Ectodermal cell (in vitro differentiated cells): ENCODE measurements around the gene SUGCT.

Experiments used
- H3K27ac ChIP-seq: 2 replicates; pipeline ENCODE4 v1.7.0; 2013; ENCODE audit warnings: mild to moderate bottlenecking, low read depth, low read length; ENCODE audit not compliant: insufficient read depth, poor library complexity, severe bottlenecking
- H3K27me3 ChIP-seq: 2 replicates; pipeline ENCODE4 v1.7.0; 2013; ENCODE audit warnings: mild to moderate bottlenecking, low read length; ENCODE audit not compliant: insufficient read depth, control insufficient read depth, poor library complexity, severe bottlenecking
- H3K36me3 ChIP-seq: one replicate; pipeline ENCODE4 v1.7.0; 2013; ENCODE audit warnings: low read length; ENCODE audit not compliant: control insufficient read depth, insufficient read depth
- H3K4me1 ChIP-seq: one replicate; pipeline ENCODE4 v1.7.0; 2013; ENCODE audit warnings: low read length; ENCODE audit not compliant: control insufficient read depth, insufficient read depth
- H3K4me3 ChIP-seq: 2 replicates; pipeline ENCODE4 v1.7.0; 2013; ENCODE audit warnings: low read depth, low read length, control low read depth; ENCODE audit not compliant: insufficient read depth
- H3K9me3 ChIP-seq: 2 replicates; pipeline ENCODE4 v1.7.0; 2013; ENCODE audit warnings: mild to moderate bottlenecking, low read length, moderate library complexity; ENCODE audit not compliant: control insufficient read depth
- WGBS, 2 experiments: methylation state at CpG; one replicate each; pipeline ENCODE4 v1.1.7; 2013; ENCODE audit warnings: missing lambda C conversion rate in 2 of 2; 5-methylcytosine and 5-hydroxymethylcytosine counted together

SUGCT gene

DNA sequence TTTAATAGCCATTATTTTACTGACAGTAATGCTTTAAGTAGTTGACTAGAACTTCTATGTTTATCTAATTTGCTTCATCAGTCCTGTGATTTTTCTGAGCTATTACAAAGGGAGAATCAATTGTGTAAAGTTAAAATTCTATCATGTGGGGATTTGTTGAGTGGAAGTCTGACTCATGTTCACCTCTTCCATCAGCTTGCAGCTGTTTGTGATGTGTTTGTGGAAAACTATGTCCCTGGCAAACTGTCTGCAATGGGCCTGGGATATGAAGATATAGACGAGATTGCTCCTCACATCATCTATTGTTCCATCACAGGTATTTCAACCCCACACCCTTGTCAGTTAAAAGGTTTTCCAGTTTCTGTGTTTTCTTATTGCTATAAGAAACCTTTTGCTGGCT lies 59.9 kb downstream of the SUGCT start:
- no peak overlapping the region for H3K27ac ChIP-seq
- 86% methylated on average over 1 of the region's 1 CpG; no CpG with 5 or more reads in 1 of the 2 experiments for WGBS, 2 experiments
- no peak overlapping the region for H3K4me3 ChIP-seq
- no peaks in the 10 kb centered on the region for H3K36me3 ChIP-seq
- no peaks in the 10 kb centered on the region for H3K9me3 ChIP-seq
- no peaks in the 10 kb centered on the region for H3K27me3 ChIP-seq
- no peaks in the 10 kb centered on the region for H3K4me1 ChIP-seq

DNA sequence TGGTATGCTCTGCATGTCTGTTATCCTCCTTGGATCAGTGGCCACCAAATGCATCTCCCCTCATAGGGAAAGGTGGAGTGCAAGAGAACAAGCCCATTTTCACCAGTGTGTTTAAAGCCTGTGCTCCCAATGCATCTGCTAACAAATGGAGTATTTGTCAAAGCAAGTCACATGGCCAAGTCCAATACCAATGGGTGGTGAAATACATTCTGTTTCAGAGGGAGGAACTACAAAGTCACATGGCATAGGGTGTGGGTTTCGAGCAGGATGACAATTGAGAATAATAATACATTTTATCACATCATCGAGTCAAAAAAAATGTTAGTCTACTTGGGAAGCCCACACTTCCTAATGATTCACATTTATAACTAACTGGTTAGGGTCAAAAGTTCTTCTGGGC lies 62.7 kb downstream of the SUGCT start:
- WGBS, 2 experiments, result 100% methylated on average over 2 of the region's 2 CpGs; no CpG with 5 or more reads in 1 of the 2 experiments
- no peaks in the 10 kb centered on the region for H3K4me1 ChIP-seq
- no peaks in the 10 kb centered on the region for H3K9me3 ChIP-seq
- no peak overlapping the region for H3K27ac ChIP-seq
- no peak overlapping the region for H3K4me3 ChIP-seq
- no peaks in the 10 kb centered on the region for H3K27me3 ChIP-seq
- H3K36me3 ChIP-seq, result no peaks in the 10 kb centered on the region

DNA sequence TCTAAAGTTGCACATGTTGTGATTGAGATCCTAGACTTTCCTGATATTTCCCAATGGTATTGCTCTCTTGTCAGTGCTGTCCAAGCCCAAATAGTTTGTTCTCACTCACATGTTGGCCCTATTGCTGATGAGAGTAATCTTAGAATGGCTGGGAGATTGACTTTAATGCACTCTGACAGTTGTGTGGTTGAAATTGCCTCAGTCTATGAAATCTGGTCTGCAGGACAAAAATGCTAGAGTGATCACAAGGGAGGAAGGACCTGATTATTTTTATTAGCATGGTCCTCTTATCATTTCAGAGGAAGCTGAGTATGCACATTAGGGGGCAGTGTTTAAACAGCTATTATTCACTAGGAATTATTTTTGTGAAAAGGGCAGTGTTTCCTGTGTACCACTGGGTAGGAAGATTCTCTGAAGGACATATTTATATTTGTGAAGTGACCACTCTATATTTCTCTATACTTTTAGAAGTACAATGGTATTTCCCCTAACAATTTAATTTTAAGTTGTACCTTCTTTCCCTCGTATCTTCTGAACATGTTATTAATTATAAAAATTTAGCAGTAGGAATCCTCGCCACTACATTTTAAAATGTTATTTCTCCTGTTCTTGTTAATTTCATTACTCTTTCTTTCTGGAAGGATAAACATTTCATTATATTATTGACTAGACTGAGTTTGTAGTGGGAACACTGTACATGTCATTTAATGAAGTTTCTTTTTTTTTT lies 64.4 kb downstream of the SUGCT start:
- no peaks in the 10 kb centered on the region for H3K36me3 ChIP-seq
- H3K27me3 ChIP-seq, result no peaks in the 10 kb centered on the region
- no peaks in the 10 kb centered on the region for H3K9me3 ChIP-seq
- H3K27ac ChIP-seq, result no peak overlapping the region
- H3K4me1 ChIP-seq, result no peaks in the 10 kb centered on the region
- WGBS, 2 experiments, result 100% methylated on average over 1 of the region's 2 CpGs
- no peak overlapping the region for H3K4me3 ChIP-seq

DNA sequence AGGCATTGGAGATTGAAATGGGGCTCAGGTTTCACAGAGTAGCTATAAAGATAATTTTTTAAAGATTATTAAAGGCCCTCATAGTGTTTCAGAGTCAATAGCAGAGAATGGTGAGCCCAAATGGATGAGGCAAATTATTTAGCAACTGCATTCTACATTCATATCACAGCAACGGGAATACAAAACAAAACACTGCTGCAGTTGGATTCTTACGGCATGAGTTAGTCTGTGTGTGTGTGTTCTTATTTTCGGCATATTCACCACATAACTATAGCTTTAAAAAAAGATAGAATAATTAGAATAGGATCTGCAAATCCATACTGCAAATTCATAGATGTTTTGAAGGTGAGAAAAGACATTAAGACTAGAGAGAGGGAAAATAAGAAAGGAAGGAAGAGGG lies 66.0 kb downstream of the SUGCT start:
- Histone ChIP-seq H3K36me3 (no peaks in the 10 kb centered on the region), H3K27ac (no peak overlapping the region), H3K4me1 (no peaks in the 10 kb centered on the region), H3K9me3 (no peaks in the 10 kb centered on the region), H3K27me3 (no peaks in the 10 kb centered on the region), H3K4me3 (no peak overlapping the region)
- 67% methylated on average over 1 of the region's 3 CpGs; no CpG with 5 or more reads in 1 of the 2 experiments for WGBS, 2 experiments

DNA sequence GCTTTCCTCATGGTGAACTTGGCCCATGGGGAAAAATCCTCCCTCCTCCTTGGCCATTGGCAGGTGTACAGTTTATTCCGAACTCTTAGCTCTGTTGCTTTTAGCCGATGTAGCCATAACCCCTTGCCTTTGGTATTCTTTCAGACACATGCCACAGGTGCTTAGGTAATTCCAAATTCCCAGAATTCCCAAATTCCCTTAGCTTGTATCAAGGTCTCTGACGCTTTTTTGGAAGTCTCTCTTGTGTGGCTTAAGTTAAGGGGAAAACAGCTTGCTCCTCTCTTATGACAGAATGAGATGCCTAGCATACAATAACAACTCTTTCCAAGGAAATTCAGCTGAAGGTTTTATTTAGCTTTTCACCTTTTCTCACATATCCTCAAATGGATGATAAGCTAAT lies 68.0 kb downstream of the SUGCT start:
- Histone ChIP-seq H3K9me3 (no peaks in the 10 kb centered on the region), H3K4me3 (no peak overlapping the region), H3K36me3 (no peaks in the 10 kb centered on the region), H3K27ac (no peak overlapping the region), H3K4me1 (no peaks in the 10 kb centered on the region), H3K27me3 (no peaks in the 10 kb centered on the region)
- 92% methylated on average over 3 of the region's 3 CpGs for WGBS, 2 experiments

DNA sequence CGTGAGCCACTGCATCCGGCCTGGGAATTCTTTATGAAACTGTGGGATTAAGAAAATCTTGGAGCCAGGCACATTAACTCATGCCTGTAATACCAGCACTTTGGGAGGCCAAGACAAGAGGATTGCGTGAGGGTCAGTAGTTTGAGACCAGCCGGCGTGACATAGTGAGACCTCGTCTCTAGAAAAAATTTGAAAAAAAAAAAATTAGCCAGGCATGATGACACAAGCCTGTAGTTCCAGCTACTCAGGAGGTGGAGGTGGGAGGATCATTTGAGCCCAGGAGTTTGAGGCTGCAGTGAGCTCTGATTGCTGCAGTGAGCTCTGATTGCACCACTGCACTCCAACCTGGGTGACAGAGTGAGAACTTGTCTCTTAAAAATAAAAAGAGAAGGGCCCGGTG lies 69.8 kb downstream of the SUGCT start:
- Histone ChIP-seq H3K27ac (no peak overlapping the region), H3K36me3 (no peaks in the 10 kb centered on the region), H3K9me3 (no peaks in the 10 kb centered on the region), H3K27me3 (no peaks in the 10 kb centered on the region), H3K4me3 (no peak overlapping the region), H3K4me1 (no peaks in the 10 kb centered on the region)
- whole genome bisulfite sequencing, 2 experiments, result 92 to 95% methylated on average over 7 of the region's 7 CpGs

DNA sequence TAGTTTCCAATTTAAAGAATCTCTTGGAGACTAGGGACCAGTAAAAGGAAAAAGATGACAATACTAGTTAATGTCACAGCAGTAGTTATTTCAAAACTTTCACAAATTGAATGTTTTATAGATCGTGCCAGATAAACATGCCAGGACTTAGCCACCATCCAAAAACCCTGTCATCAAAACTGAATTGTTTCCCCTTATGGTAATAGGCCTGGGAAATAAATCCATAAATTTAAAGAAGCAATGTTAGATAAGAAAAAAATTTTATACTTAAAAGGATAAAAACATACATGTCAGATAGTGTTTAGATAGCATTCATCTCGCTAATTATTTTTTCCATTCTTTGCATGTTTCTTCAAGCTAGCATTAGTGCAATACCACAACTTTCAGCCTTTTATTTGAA lies 71.2 kb downstream of the SUGCT start:
- 93 to 95% methylated on average over 2 of the region's 2 CpGs for WGBS, 2 experiments
- Histone ChIP-seq H3K27ac (no peak overlapping the region), H3K4me1 (no peaks in the 10 kb centered on the region), H3K9me3 (no peaks in the 10 kb centered on the region), H3K27me3 (no peaks in the 10 kb centered on the region), H3K36me3 (no peaks in the 10 kb centered on the region), H3K4me3 (no peak overlapping the region)

DNA sequence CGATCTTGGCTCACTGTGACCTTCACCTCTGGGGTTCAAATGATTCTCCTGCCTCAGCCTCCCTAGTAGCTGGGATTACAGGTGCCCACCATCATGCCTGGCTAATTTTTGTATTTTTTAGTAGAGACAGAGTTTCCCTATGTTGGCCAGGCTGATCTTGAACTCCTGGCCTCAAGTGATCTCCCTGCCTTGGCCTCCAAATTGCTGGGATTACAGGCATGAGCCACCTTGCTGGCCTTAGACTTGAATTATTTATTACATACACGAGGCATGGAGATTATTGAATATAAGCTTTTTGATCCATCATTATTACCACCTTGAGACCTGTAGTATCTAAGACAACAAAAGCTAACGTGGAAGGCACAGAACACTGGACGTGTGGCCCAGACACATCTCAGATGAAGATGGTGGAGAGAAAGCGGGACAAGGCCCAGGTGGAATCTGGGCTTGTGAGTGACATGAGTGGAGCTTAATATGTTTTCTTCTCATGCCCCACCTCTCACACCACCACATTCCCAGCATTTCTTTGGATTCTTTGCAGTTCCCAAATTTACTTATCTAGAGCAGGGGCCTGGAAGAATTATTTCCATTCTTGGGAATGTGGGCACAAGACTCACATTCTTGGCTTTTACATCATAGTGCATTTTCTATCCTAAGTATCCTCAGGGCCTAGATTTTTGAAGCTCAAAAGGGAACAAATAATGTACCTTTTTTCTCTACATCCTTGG lies 76.6 kb downstream of the SUGCT start:
- H3K4me3 ChIP-seq, result no peak overlapping the region
- 95 to 96% methylated on average over 4 to 5 of the region's 5 CpGs for WGBS, 2 experiments
- no peaks in the 10 kb centered on the region for H3K27me3 ChIP-seq
- no peaks in the 10 kb centered on the region for H3K9me3 ChIP-seq
- no peaks in the 10 kb centered on the region for H3K4me1 ChIP-seq
- H3K27ac ChIP-seq, result no peak overlapping the region
- H3K36me3 ChIP-seq, result no peaks in the 10 kb centered on the region

DNA sequence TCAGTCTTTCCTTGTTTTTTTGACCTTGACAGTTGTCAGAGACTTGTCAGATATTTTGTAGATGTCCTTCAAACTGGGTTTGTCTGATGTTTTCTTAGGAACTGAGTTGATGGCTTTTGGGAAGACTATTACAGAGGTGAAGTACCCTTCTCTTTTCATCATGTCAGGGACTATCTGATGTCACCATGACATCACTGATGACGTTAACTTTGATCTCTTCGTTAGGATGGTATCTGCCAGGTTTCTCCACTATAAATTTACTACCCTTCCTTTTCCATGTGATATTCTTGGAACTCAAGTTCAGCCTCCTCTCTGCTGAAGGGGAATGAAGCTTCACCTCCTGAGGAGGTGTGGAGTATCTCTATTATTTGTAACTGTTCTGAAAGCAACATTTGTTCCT lies 78.5 kb downstream of the SUGCT start:
- H3K4me1 ChIP-seq, result no peaks in the 10 kb centered on the region
- no peak overlapping the region for H3K4me3 ChIP-seq
- H3K27ac ChIP-seq, result no peak overlapping the region
- H3K9me3 ChIP-seq, result no peaks in the 10 kb centered on the region
- 88 to 96% methylated on average over 2 of the region's 2 CpGs for WGBS, 2 experiments
- no peaks in the 10 kb centered on the region for H3K36me3 ChIP-seq
- H3K27me3 ChIP-seq, result no peaks in the 10 kb centered on the region

DNA sequence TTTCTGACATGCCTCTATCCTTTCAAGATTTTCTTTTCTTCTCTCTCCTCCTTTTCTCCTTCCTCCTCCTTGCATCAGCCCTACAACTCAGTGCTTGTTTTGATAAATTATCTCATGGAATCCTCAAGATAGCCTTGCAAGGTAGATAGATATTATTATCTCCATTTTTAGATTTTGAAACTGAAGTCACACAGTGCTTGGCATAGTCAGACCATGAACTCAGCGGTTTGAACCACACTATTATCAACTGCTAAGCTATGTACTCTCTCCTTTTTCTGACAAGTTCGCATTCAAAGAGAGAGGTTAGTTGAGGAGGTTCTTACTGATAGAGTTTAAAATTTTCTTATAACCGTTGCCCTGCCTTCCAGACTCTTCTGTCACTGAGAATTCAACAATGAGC lies 79.1 kb downstream of the SUGCT start:
- Histone ChIP-seq H3K4me1 (no peaks in the 10 kb centered on the region), H3K27ac (no peak overlapping the region), H3K36me3 (no peaks in the 10 kb centered on the region), H3K9me3 (no peaks in the 10 kb centered on the region), H3K4me3 (no peak overlapping the region), H3K27me3 (no peaks in the 10 kb centered on the region)
- 91 to 100% methylated on average over 2 to 3 of the region's 3 CpGs for WGBS, 2 experiments
